CD4-positive, alpha-beta T cell treated with Interleukin-2 at 100 ng/mL for 4 hours (primary cell): ENCODE data around the gene SLC6A1.

ENCODE experiments used
- DNase-seq: peaks from one replicate; pipeline ENCODE4 v3.0.0-alpha.2; 2020; ENCODE audit warnings: low spot score

The SLC6A1 gene

DNA sequence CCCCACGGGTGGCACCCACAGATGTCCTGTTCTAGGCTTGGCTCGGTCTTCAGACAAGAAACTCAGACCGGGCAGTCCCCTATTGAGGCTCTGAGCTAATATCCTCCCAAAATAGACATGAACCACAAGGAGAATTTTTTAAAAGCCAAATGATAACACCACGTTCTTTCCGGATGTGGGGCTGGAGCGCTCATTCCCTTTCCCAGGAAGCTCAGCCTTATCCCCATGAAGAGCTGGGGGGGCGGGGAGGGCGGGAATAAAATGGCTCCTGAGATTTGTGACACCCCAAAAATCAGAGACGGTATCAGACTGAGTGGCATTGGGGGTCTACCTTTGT is 1.1 kb downstream of the SLC6A1 start:
- DNase-seq = no peak

DNA sequence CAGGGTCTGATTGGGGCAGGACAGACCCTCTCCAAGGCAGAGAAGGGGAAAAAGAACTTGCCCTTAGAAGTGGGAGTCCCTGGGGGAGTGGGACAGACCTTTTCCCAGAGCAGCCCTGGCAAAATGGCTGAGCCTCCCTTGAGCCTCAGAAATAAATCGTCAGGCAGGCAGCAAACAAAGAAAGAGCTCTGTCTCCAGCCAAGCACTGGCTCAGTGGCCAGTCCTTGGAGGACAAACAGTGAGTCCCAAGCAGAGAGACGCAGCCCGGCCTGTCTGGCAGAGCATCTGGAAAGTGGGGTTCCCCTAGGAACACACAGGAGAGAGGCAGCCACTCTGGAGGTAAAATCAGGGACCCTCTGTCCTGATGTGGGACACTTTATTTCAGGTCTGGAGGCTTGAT is 1.8 kb downstream of the SLC6A1 start:
- no peak for DNase-seq

DNA sequence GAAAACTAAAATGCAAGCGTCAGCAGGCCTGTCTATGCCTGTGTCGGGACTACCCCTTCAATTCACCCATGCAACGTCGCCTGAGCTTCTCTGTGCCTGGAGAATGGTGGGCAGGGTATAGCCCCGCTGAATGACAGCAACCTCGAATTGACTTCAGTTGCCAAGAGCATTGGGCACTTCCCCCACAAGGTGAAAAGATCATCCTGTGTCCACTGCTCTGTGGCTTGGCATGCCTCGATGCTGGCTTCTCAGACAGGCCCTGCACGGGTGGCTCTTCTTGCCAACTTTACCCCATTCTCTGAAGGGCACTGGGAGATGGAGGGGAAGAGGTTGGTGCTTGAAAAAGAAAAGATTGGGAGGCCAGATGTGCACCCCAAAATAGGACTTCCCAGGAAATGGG is 3.3 kb downstream of the SLC6A1 start:
- DNase-seq = no peak

DNA sequence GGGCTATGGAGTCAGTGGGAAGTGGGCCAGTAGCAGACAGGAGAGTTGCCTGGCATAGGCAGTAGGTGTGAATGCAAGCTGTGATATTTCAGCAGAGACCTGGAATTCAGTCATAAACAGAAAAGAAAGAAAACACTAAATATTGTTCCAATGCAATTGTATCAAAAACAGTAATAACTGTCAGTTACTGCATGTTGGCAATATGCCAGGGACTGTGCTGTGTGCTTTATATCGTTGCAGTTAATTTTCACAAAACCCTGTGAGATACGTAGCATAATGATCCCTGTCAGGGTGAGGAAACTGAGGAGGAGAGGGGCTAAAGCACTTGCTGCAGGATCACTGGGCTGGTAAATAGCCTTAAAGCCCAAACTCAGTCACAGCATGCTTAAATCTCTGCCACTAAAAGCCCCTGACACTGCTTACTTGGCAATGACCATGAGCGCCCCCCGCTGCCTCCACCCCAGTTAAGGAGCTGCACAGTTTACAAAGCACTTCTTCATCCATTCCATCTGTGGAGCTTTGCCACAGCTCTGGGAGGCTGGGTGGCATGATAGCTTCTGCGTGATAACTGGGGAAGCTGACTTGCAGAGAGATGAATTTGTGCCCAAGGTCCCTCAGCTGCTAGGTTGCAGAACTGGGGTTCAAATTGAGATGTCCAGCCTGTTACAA is 3.9 kb downstream of the SLC6A1 start:
- DNase-seq = no peak

DNA sequence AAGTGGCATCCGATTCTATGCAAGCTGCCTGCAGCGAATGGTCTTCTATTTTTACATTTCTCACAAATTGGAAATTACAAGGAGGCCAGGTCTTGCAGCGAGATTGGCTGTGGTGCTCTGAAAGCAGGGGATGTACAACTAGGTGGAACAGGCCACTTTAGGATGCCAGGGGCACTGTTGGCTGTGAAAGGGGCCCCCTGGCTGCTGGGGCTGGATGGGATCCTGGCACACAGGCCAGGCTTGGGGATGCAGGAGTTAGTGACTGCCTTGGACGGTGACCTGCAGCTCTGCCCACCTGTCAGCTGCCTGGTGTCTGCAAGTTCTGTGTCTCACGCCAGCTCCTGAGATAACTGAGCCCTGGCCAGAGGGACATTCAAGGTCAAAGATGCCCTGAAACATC is 4.6 kb downstream of the SLC6A1 start:
- no peak for DNase-seq

DNA sequence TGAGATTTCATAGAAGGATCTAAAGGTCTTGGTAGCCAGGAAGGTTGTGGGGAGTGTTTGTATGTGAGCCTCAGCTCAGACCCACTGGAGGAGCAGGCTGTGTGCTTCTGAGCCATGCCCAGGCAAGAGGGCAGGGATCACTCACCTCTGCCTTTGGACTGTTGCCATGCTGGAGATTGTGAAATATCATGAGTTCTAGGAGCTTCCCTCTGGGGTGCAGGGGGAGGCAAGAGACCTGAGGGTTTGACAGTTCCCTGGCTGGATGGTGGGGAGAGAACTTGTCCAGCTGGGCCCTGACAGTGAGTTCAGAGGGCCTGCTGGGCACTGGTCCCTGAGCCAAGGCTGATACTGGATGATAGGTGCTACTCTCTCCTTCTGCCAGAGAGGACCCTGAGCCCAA is 6.0 kb downstream of the SLC6A1 start:
- no peak for DNase-seq

DNA sequence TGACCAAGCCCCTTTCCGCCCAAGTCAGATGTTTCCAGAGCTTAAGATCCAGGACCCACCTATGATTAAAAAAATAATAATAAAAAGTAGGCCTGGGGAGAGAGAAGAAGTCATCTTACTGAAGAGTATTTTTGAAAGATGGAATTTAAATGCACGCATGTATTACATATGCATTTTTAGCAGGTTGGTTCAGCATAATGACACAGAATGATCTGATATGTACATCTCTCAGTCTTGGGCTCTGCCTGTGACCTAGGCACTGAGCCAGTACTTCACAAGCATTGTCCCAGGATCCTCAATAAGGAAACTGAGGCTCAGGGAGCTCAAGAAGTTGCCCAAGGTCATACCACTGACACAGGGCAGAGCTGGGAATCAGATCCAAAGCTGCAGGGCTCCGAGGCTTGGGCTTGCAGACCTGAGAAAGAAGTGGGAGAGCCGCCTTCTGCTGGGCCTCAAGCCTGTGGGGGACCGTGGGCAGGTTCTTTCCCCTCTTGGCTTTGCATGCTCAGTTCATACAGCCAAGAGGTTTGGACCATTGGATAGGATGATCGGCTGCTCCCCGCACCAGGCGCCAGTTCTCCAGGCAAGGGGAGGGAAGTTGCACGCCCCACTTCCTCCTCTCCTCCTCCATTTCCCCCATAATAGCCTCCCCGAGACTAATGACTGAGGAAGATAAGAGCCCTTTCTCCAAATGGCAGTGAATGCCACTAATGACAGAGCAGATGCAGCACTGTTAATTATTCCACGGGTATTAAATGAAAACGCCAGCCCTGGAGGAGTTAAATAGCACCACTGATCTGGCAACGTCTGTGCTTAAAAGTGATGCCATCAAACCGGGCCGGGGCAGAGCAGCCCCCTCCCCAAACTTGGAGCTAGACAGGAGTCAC is 6.9 kb downstream of the SLC6A1 start:
- no peak for DNase-seq

DNA sequence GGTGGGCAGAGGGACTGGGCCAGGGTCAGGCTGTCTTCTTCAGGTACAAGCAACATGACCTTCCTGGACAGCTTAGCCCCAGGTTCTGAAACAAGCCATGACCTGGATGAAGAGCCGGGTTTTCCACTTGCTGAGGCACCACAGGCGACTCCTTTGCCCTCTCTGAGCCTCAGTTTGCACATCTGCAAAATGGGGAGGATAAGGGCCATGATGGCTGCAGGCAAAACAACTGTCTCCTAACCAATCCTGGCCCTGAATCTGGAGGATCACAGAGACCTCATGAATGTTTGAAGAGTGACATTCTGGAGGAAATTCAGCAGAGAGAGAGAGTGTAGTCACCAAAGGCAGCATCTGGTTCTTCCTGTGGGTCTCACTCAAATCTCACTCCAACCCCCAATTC is 8.0 kb downstream of the SLC6A1 start:
- DNase-seq = no peak

DNA sequence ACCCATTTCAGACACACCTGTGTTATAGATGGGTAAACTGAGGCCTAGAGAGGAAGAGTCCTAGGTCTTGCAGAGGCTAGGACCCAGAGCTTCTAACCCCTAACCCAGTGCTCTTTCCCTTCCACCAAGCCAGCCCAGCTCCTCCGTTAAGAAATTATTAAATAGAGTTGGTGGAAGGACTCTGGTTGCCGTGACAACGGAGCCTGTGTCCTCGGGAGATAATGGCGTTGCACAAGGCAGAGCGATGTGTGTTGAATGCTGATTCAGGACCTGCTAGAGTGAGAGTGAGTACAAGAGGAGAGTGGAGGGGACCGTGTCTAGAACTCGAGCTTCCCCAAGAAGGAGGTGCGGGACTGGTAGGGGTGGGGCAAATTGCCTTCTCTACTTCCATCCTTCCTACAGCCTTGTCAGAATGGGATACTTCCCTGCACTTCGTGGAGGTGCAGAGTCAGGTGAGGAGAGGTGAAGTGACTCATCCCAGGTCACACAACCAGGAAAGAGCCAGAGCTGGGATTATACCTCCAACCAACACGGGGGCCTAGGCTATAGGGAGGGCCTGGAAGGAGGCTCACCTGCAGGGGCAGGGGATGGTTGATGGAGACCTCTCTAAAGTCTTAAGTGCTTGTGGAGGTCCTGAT is 8.6 kb downstream of the SLC6A1 start:
- DNase-seq = no peak

DNA sequence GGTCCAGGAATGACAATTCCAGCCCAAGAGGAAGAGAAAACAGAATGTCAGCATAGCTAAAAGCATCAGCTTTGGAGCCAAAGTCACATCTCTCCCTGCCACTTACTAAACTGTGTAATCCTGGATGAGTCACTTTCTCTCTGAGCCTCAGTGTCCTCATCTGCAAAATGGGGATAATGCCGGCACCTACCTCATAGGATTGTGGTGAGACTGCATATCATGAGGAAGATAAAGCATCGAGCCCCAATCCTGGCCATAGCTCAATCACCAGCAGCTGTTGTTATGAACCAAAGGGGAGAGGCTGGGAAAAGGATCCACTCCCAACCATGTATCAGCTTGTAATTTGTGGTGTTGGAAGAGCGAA is 9.1 kb downstream of the SLC6A1 start:
- no peak for DNase-seq

DNA sequence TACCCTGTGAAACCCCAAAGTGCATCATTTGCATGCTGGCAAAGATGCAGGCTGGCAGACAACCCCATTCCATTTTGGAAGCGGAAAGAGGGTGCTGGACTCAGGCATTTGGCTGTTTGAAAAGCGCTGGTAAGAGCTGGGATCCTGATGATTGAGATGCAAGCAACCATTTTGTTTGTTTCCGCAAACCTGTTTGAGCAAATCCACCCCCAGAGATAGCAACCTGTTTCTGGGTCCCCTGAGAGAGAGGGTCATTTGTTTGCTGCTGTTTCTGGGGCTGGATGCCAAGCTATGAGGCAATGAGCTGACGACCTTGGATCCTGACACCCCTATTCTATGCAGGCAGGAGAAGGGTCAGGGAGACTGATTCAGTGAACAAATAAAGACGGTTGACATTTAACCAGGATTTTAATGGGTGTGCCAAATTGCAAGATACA is 9.8 kb downstream of the SLC6A1 start:
- DNase-seq = no peak

DNA sequence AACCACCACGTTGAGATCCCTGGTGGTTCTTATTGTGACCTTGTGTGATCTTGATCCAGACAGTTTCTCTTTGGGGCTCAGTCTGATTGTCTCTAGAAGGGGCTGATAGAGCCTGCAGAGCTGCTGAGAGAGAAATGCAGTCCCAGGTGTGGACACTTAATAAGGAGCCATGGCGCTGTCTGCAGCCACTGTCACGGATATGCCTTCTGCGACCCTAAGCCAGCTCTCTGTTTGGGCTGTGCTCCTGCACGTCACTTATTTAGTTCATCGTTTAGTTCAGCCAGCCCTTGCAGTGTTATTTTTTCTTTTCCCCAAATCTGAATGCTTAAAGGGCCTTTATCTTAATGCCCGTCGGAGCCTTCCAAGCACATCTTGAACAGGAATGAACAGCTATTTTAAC is 12.0 kb downstream of the SLC6A1 start:
- no peak for DNase-seq

DNA sequence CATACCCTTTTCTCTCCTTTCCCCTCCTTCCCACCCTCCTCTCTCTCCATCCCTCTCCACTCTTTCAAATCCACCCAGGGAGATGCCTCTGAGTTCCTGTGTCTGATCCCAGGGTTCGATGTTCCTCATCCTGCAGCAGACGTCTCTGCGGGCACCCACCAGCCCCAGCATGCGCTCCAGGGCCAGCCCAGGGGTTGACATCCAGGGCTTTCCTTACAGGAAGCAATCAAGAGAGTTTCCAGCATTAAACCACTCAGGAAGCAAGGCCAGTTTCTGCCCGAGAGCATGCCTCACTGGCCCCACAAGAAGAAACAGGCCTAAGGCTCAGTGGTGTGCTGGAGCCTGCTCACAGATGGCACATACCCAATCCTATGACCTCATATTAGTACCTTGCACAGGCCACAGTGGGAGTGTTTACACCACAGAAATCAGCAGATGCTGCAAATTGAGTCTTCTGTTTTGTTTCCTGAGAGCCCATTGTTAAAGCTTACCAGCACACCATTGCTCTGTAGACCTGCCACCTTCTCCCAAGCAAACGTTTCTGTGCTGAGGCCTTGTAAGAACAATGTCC is 13.2 kb downstream of the SLC6A1 start:
- DNase-seq = no peak

DNA sequence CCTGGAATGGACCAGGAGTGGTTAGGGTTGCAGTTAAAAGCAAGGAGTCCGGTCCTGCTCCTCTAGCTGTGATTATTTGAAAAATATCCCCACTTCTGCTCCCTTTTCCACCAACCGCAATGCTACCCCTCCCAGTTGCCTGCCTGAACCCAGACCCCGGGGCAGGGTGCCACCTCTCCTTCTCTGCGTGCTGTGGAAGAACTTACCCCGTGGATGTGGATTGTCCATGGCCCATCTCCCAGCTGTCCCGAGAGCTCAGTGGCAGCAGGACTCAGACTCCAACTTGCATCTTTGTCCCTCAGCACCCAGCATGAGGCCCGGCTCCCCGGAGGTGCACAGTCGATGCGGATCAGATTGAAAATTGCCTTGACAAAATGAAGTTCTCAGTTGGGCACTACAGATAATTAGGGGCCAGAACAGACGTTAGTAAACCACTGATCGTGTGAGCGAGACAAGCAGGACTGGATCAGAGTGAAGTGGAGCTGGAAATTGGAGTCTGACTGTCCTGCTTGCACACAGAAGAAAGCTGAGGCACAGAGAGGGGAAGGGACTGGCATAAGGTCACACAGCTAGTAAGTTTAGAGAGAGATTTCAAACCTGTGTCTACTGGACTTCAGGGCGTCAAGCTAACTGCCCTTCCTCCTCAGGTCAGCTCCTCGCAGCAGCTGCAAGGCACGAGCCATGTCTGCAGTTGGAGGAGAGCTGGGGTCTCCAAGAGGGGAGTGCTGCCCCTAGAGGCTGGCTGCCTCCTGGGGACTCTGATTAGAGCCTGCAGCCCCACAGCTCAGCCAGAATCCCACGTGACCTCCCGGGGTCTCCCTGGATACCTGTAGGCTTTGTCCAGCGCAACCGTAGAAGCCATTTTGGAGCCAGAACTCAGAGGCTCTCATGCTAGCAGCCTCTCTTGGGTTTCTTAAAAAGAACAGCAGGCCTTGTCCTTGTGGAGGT is 14.7 kb downstream of the SLC6A1 start:
- DNase-seq = no peak

DNA sequence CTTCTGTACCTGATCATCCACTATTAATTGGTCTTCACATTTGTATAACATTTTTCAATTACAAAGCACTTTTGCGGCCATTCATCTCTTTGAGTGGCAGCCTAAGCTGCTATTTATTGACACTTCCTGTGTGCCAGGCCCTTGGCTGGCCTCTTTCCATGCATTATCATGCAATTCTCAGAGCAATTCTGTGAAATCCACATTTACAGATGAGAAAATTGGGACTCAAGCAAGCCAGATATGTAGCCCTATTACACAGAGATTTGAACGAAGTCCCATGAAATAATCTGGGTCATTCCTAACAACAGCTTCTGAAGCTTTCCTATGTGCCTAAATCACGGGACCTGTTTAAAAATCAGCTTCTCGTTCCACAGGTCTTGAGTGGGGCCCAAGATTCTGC is 17.4 kb downstream of the SLC6A1 start:
- no peak for DNase-seq

DNA sequence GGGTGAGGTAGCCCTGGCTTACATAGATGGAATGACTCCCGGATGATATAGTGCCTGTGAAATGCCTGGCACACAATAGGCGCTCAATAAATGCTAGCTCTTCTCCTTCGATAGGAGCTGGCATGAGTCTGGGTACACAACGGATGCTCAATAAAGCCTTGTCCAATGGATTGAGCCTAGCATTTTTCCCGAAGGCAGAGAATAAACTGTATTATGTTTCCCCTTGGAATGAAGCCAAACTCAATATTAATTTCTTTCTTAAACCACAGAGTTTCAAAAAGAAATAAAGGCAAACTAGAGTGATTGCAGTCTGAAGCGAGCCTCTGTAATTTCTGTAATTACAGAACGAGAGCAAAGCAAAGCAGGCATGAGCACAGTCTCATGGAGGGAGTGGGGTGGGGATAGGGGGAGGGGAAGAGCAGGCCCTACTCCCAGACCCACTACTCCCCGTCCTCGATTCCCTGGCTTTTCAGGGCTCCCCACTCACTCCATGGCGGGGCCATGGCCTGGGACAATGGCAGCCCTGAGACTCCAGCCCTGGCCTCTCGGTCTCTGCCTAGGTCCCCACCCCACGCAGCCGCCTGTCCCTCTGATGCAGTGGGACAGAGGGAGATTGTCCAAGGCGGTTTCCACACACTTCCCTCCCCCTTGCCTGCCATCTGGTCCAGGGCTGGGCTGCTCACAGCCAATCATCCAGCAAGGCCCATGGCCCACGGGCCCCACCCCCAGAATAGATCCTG is 18.0 kb downstream of the SLC6A1 start:
- no peak for DNase-seq

DNA sequence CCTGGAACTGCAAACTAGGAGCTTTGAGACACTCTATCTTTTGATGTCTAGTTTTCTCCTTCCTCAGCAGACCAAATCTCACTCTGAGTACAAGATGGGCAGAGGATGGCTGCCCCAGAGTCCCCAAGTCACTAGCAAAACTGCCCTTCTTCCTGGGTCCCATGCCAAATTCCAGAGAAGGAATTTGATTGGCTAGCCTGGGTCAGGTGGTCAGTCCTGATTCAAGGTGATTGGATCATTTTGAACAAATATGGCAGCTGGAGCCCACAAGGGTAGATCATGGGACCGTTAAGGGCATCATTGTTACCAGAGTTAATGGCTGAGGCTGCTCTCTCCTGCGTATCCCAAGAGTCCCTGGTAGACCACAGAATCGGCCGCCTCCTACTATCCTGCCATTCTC is 21.7 kb downstream of the SLC6A1 start:
- DNase-seq = no peak

DNA sequence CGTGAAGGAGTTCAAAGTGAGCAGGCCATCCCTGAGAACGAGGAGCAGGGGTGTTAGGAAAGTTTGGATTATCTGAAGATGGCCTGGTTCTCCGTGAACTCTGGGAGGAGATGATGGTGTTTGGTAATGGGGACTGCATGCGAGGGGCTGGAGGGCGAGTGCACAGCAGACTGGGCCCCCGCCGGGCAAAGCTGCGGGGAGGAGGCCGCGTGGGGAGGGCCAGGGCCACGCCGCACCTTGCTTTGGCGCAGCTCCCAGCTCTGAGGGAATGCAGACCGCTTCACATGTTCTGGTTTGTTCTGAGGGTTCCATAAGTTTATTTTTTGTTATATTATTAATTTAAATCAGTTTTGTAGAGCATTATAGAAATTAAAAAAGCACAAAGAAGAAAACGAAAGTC is 22.2 kb downstream of the SLC6A1 start:
- DNase-seq = no peak

DNA sequence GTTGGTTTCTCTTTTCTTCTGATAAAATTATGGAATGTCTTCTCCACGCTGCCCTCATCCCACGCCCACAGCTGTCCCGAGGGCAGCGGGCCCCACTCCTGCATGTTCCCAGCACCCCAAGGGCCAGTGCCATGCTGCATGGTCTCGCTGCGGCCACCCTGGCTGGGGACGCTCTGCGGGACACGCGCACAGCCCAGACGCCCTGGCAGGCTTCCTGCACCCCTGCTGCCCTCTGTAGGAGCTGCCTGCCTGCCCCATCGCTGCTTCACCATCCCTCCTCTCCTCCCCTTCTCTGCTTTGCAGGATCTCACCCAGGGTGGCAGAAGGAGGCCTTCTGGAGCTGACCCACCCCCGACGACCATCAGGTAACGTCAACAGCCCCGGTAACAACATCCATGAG is 22.8 kb downstream of the SLC6A1 start:
- no peak for DNase-seq

DNA sequence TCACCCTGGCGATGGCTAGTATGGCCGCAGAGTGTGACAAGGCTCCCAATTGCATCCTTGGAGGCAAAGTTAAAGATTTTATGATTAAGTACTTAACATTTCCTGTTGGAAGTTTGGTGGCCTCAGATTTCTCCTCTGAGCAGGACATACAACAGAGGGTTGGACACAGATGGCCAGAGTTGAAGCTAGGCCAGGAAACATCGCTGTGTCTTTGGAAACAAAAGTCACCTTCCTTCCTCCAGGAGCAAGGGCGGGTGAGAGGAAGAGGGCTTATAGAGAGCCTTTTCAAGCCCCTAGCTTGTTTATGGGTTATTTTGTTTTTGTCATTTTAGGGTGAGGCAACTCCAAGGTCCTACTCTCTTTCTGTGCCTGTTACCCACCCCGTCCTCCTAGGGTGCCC is 24.2 kb downstream of the SLC6A1 start:
- DNase-seq = no peak

DNA sequence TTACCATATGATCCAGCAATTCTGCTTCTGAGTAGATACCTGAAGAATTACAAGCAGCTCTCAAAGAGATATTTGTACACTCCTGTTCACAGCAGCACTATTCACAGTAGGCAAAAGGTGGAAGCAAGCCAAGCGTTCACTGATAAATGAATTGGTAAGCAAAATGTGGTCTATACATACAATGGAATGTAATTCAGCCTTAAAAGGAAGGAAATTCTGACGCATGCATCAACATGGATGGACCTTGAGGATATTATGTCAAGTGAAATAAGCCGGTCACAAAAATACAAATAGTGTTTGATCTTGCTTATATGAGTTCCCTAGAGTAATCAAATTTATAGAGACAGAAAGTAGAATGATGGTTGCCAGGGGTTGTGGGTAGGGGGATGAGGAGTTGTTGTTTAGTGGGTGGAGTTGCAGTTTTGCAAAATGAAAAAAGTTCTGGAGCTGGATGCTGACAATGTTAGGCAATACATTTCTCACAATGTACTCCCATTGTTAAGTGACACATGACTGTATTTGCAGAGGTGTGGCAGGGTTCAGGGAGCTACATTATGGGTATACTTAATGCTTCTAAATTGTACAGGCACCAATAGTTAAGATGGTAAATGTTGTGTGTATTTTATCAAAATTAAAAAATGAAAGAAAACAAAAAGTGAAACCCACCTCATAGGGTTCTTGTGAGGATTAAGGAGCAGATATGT is 26.7 kb downstream of the SLC6A1 start:
- DNase-seq = no peak
